GM15510 (cell line): ENCODE results near the gene DENND2A.

Experiments
- POLR2A ChIP-seq: IDR thresholded peaks from 3 replicates; pipeline ENCODE4 v1.6.1; 2011; ENCODE audit warnings: borderline replicate concordance; ENCODE audit not compliant: insufficient read length; ENCODE audit errors: extremely low read depth

DENND2A gene

DNA sequence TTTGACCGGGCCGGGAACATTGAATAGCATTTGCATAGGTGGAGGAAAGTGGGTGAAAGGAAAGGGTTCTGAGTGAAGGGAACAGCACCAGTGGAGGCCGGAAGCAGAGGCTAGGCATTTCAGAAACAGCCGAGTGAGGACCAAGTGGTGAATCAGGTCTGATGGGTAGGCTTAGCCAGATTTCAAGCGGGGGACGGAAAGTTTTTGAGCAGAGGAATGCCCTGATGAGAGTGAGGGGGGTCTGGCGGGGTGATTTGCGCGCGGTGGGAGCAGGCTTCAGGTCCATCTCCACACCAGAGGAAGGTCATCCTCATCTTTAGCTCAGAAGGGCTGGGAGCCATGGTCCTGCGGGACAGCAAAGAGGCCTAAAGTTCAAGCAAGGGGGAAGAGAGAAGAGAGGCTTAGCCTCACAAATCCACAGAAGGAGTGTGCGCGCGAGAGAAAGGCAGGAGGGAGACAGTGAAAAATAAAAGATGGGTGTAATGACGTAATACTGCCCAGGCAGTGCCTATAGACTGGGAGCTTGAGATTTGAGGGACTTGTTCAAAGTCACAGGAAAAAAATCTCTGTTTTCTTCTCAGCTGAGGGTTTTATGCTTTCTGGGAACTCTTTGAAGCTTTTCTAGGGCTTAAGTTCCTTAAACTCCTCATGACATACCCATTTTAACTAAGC is 1.0 kb upstream of the DENND2A start:
- TF ChIP-seq POLR2A: no peak

- TF ChIP-seq POLR2A: no peak
These were observed 464 bp downstream of the DENND2A start for GRCh38 chr7:140640060-140640637.

DNA sequence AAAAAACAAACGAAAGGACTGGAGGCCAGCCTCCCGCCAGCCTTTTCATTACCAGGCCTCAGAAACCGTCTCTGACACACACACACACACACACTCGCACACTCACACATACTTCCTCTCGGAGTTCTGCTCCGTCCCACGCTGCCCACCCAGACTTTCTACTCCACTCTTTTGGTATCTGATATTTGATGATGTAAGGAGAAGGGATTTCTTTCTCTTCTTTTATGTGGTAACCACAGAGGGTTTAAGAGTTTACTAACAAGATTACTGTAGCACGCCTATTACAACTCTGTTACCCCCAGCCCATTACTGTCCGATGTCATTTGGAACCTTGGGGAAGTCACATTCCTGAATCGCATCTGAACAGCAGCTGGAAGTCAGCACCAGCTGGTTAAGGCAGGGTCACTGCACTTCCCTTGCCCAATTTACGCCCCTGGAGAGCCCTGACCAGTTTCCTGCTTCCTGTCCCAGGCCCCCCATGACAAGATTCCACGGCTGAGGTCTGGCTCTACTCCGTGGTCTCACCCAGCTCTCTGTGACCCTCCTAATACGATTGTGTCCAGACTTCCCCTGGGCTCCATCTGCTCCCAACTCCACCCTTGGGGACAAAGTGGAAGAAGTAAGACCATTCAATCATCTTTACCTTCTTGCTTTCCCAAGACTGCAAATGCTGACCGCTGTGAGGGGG is 1.1 kb downstream of the DENND2A start:
- no peak for TF ChIP-seq POLR2A

DNA sequence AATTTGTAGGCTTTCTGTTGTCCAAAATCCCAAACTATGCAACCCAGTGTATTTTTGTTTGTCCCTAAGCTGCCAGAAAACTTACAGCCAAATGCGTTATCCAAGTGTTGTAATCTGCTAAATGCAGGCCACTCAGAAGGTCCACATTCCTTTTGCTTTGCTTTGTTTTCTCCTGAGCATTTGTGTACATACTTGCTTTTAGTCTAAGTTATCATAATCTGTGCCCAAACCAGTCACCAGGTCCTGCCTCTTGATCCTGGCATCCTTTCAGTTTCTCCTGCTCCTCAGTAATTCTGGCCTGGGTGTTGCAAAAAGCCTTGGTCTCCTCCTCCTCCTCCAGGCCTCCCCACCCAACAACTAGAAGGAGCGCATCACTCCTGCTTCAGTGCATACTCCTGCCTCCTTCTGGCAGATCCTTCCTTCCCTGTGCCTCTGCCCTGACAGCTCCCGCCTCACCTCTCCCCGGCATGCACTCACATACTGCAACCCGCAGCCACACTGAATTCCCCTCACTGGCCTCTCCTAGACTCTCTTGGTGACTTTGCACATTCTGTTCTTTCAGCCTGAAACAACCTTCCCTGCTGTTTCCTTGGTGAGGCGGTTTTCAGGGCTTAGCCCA is 2.3 kb downstream of the DENND2A start:
- TF ChIP-seq POLR2A: no peak

DNA sequence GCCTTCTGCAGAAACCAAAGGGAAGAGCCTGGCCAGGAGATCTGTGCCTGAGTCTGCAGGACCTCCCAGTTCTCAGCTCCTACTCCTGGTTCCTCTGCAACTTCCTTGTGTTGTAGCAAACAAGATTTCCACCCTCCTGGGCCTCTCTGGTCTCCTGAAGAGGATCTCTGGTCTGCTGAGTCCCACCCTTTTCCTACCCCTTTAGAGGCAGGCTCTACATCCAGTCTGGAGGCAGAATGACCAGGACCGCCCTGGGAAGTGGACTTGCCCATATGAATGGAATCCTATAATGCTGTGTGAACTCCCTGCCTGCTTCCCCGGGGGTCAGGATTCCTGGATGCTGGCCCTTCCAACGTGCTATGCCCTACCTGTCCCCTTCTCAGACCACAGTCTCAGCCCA is 3.2 kb downstream of the DENND2A start:
- no peak for TF ChIP-seq POLR2A

DNA sequence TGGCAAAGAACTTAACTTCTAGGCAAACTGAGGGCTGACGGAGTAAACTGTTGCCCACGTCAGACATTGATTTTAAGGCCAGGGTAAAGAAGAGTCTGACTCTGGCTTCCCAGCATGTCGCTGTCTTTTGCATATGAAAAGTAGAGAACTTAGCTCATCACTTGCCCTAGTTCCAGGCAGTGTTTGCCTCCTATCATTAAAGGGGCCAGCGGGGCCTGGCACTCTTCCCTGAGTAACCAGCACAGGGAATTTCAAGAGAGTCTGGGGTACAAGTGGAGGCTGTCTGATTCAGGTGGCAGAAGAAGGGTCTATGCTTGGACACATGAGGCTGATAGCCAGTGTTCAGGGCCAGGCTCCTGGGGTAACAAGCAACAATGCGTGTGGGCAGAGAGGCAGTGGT is 4.8 kb downstream of the DENND2A start:
- TF ChIP-seq POLR2A: no peak

- no peak for TF ChIP-seq POLR2A
These were observed 5.3 kb downstream of the DENND2A start for GRCh38 chr7:140635345-140635744.

GRCh38 chr7:140631602-140632001 is 9.0 kb downstream of the DENND2A start:
- no peak for TF ChIP-seq POLR2A

DNA sequence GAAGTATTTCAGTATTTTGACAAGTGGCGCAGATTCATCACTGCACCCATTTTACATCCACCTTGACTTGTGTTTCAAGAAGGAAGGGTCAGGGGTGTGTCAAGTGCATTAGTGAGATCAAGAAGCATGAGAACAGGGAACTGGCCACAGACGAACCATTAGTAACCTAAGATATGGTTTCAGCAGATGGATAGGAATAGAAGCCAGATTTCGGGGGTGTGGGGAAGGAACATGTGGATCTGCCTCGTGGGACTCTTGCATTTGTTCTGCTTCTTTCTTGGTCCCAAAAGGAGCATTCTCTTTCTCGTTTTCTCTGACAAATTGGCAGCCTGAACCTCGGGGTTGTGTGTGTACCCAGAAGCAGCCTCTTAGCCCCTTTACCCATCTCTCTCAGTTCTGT is 9.6 kb downstream of the DENND2A start:
- no peak for TF ChIP-seq POLR2A

- no peak for TF ChIP-seq POLR2A
These were observed 14.4 kb downstream of the DENND2A start for GRCh38 chr7:140625908-140626868.

DNA sequence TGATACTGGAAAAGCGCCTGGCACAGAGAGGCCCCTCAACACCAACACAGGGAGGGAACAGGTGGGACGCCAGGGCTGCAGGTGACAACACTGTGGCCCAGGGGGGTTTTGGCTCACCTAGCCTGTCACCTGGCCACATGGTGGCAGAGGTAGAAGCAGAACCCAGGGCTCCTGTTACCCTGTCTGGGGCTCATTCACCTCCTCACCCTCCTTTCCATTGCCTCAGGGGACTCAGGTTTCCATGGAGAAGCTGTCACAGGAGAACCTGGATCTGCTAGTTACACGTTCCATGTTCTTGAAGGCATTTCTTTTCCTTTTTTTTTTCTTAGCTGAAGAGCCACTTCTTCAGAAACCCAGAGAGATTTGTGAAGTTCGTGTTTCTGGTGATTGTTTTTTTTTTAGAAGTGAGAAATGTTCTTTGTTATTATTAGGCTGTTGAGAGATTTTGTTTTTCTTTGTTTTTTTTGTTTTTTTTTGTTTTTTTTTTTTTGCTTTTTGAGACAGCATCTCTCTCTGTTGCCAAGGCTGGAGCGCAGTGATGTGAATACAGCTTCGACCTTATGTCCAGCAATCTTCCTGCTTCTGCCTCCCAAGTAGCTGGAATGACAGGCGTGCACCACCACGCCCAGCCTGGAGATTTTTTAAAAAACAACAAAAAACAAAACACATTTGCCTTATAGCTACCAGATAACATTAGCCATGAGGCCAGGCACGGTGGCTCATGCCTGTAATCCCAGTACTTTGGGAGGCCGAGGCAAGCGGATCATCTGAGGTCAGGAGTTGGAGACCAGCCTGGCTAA is 16.0 kb downstream of the DENND2A start:
- no peak for TF ChIP-seq POLR2A

- TF ChIP-seq POLR2A: no peak
These were observed 16.6 kb downstream of the DENND2A start for GRCh38 chr7:140623980-140624379.

GRCh38 chr7:140621401-140622021 is 19.1 kb downstream of the DENND2A start:
- no peak for TF ChIP-seq POLR2A
